SK-N-SH treated with all-trans-retinoic acid at 6 μM for 48 hours (cell line): ENCODE data around the gene RAC2.

Experiments used
- ATAC-seq: fragments of 200-7000 bp; cut with Tn5 transposase; 3 replicates; pipeline ENCODE4 v1.9.1; 2020; ENCODE audit warnings: mild to moderate bottlenecking, moderate library complexity
- BACH2 ChIP-seq: fragments of 250-450 bp; sonication (Bioruptor Pico); IDR thresholded peaks from 2 replicates; pipeline ENCODE4 v1.9.0; 2021; ENCODE audit warnings: mild to moderate bottlenecking, borderline replicate concordance
- ESRRG ChIP-seq: fragments of 250-450 bp; sonication (Bioruptor Pico); IDR thresholded peaks from 2 replicates; pipeline ENCODE4 v1.6.1; 2021; ENCODE audit warnings: mild to moderate bottlenecking
- GLIS3 ChIP-seq: fragments of 250-450 bp; sonication (Bioruptor Pico); IDR thresholded peaks from 2 replicates; pipeline ENCODE4 v1.5.0; 2020; ENCODE audit warnings: mild to moderate bottlenecking, moderate library complexity
- ISL1 ChIP-seq: fragments of 250-450 bp; sonication (Bioruptor Pico); IDR thresholded peaks from 2 replicates; pipeline ENCODE4 v2.1.2; 2022; ENCODE audit warnings: mild to moderate bottlenecking, moderate library complexity
- OSR1 ChIP-seq: fragments of 250-450 bp; sonication (Bioruptor Pico); IDR thresholded peaks from 2 replicates; pipeline ENCODE4 v1.8.0; 2022; ENCODE audit warnings: moderate library complexity, mild to moderate bottlenecking, inconsistent platforms
- PATZ1 ChIP-seq: fragments of 250-450 bp; sonication (Bioruptor Pico); IDR thresholded peaks from 2 replicates; pipeline ENCODE4 v1.8.0; 2020; ENCODE audit warnings: mild to moderate bottlenecking, moderate library complexity, borderline replicate concordance
- POU6F1 ChIP-seq: fragments of 250-450 bp; sonication (Bioruptor Pico); IDR thresholded peaks from 2 replicates; pipeline ENCODE4 v1.8.0; 2021; ENCODE audit warnings: low read depth, mild to moderate bottlenecking, moderate library complexity, borderline replicate concordance
- PPARA ChIP-seq: fragments of 250-450 bp; sonication (Bioruptor Pico); IDR thresholded peaks from 2 replicates; pipeline ENCODE4 v1.5.0; 2020; ENCODE audit warnings: mild to moderate bottlenecking, borderline replicate concordance
- SNAI2 ChIP-seq: fragments of 250-450 bp; sonication (Bioruptor Pico); IDR thresholded peaks from 2 replicates; pipeline ENCODE4 v1.5.0; 2020; ENCODE audit warnings: mild to moderate bottlenecking, moderate library complexity
- TCF4 ChIP-seq: fragments of 250-450 bp; sonication (Bioruptor Pico); IDR thresholded peaks from 2 replicates; pipeline ENCODE4 v1.8.0; 2021; ENCODE audit warnings: mild to moderate bottlenecking, moderate library complexity, borderline replicate concordance
- TOX ChIP-seq: fragments of 250-450 bp; sonication (Bioruptor Pico); IDR thresholded peaks from 2 replicates; pipeline ENCODE4 v1.8.0; 2021; ENCODE audit warnings: mild to moderate bottlenecking, moderate library complexity, borderline replicate concordance
- TSHZ2 ChIP-seq: fragments of 250-450 bp; sonication (Bioruptor Pico); IDR thresholded peaks from 2 replicates; pipeline ENCODE4 v1.5.0; 2020; ENCODE audit warnings: mild to moderate bottlenecking, moderate library complexity
- ZC3H10 ChIP-seq: fragments of 250-450 bp; sonication (Bioruptor Pico); IDR thresholded peaks from 2 replicates; pipeline ENCODE4 v1.5.1; 2021; ENCODE audit warnings: mild to moderate bottlenecking, moderate library complexity
- ZFP30 ChIP-seq: fragments of 450-650 bp; formaldehyde crosslinking; IDR thresholded peaks from 2 replicates; pipeline ENCODE4 v1.5.0; 2022; ENCODE audit warnings: mild to moderate bottlenecking, moderate library complexity
- ZNF565 ChIP-seq: fragments of 450-650 bp; formaldehyde crosslinking; conservative IDR thresholded peaks from 2 replicates; pipeline ENCODE4 v1.5.0; 2020; ENCODE audit warnings: low read depth, mild to moderate bottlenecking, moderate library complexity
- ZNF70 ChIP-seq: fragments of 450-650 bp; formaldehyde crosslinking; IDR thresholded peaks from 2 replicates; pipeline ENCODE4 v1.5.0; 2020; ENCODE audit warnings: mild to moderate bottlenecking, moderate library complexity
- ZNF8 ChIP-seq: fragments of 450-650 bp; formaldehyde crosslinking; IDR thresholded peaks from 2 replicates; pipeline ENCODE4 v1.5.0; 2020; ENCODE audit warnings: mild to moderate bottlenecking, moderate library complexity
- TF ChIP-seq, protein P1 (sequence below): fragments of 250-450 bp; sonication (Bioruptor Pico); IDR thresholded peaks from 2 replicates; pipeline ENCODE4 v1.5.1; 2021; ENCODE audit warnings: mild to moderate bottlenecking, moderate library complexity
- TF ChIP-seq, protein P2 (sequence below): fragments of 250-450 bp; sonication (Bioruptor Pico); IDR thresholded peaks from 2 replicates; pipeline ENCODE4 v1.5.1; 2020; ENCODE audit warnings: low read depth, mild to moderate bottlenecking, moderate library complexity

RAC2 gene

DNA sequence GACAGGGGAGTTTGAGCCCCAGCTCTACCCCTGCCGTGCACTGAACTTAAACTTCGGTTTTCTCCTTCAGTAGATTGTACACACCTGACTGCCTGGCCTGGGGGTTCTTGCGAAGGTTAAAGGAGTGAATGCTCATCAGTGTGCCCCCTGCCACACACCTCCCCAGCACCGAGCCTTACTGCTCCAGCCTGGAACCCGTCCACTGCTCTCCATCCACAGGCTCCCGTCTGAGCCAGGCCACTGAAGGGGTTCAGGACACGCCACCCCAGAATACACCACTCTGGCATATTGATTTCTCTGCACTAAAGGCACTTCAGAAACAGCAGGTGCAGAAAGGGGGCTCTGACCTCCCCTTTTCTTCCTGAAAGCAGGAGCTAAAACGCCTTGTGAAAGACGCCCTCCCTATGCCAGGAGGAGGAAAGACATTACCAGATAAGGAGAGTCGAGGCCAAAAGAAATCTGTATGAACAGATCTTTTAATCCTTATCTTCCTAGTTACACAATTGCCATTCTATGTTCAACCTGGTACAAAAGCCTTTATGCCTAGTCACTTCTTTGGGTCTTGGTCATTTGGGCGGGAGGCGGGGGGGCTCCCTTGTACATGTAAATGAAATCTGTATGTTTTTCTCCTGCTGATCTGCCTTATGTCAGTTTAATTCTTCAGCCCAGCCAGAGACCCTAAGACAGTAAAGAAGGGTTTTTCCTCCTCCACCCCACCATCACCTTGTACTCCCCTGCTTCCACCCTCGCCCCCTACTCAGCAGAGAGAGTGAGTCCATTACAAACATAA lies 29.9 kb downstream of the RAC2 start (continued):
- TF ChIP-seq, protein P1, sequence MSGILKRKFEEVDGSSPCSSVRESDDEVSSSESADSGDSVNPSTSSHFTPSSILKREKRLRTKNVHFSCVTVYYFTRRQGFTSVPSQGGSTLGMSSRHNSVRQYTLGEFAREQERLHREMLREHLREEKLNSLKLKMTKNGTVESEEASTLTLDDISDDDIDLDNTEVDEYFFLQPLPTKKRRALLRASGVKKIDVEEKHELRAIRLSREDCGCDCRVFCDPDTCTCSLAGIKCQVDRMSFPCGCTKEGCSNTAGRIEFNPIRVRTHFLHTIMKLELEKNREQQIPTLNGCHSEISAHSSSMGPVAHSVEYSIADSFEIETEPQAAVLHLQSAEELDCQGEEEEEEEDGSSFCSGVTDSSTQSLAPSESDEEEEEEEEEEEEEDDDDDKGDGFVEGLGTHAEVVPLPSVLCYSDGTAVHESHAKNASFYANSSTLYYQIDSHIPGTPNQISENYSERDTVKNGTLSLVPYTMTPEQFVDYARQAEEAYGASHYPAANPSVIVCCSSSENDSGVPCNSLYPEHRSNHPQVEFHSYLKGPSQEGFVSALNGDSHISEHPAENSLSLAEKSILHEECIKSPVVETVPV (CRISPR knock-in tag) = no peak
- TF ChIP-seq ESRRG (CRISPR knock-in tag) (no peak), BACH2 (CRISPR knock-in tag) (no peak), ZC3H10 (no peak), ZNF70 (CRISPR knock-in tag) (no peak), SNAI2 (no peak)
- TF ChIP-seq, all 23 proteins: peak for 0

DNA sequence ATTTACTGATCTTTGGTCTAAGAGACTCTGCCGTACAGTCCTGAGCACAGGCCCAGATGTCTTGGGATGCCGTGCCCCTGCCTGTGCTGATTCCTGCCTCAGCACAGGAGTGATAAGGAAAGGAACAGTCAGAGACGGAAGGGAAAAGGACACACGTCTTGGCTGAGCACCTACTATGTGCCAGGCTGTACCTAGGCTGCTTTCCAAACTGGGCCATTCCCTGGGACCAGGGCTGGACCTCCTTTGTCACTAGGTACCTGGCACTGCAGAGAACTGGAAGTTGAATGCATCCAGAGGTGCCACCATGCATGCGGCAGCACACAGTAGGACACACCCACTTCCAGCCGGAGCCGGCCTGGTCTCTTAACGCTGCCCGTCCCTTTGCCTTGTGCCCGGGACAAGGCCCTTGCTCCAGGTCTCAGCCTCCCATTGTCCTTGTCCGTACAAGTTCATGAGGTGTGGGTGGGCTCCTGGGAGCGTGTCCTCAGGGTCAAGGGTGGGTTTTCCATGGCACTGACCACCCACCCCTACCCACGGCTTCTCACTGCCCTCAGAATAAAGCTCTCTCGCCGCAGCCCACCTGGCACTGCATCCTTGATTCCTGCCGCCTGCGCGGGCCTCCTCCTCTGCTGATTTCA lies 30.7 kb downstream of the RAC2 start:
- TF ChIP-seq ISL1 (CRISPR knock-in tag) = no peak
- no peak for TF ChIP-seq ZNF8 (CRISPR knock-in tag)
- TF ChIP-seq BACH2 (CRISPR knock-in tag) = no peak
- TF ChIP-seq ESRRG (CRISPR knock-in tag) = no peak
- no peak for TF ChIP-seq GLIS3 (CRISPR knock-in tag)
- TF ChIP-seq, protein P2, sequence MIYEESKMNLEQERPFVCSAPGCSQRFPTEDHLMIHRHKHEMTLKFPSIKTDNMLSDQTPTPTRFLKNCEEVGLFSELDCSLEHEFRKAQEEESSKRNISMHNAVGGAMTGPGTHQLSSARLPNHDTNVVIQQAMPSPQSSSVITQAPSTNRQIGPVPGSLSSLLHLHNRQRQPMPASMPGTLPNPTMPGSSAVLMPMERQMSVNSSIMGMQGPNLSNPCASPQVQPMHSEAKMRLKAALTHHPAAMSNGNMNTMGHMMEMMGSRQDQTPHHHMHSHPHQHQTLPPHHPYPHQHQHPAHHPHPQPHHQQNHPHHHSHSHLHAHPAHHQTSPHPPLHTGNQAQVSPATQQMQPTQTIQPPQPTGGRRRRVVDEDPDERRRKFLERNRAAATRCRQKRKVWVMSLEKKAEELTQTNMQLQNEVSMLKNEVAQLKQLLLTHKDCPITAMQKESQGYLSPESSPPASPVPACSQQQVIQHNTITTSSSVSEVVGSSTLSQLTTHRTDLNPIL (CRISPR knock-in tag) = no peak
- no peak for TF ChIP-seq PPARA (CRISPR knock-in tag)
- TF ChIP-seq POU6F1 (CRISPR knock-in tag) = no peak
- no peak for TF ChIP-seq ZFP30
- TF ChIP-seq TCF4 (CRISPR knock-in tag) = no peak
- TF ChIP-seq OSR1 (CRISPR knock-in tag) = no peak
- no peak for TF ChIP-seq PATZ1 (CRISPR knock-in tag)
- no peak for ATAC-seq

DNA sequence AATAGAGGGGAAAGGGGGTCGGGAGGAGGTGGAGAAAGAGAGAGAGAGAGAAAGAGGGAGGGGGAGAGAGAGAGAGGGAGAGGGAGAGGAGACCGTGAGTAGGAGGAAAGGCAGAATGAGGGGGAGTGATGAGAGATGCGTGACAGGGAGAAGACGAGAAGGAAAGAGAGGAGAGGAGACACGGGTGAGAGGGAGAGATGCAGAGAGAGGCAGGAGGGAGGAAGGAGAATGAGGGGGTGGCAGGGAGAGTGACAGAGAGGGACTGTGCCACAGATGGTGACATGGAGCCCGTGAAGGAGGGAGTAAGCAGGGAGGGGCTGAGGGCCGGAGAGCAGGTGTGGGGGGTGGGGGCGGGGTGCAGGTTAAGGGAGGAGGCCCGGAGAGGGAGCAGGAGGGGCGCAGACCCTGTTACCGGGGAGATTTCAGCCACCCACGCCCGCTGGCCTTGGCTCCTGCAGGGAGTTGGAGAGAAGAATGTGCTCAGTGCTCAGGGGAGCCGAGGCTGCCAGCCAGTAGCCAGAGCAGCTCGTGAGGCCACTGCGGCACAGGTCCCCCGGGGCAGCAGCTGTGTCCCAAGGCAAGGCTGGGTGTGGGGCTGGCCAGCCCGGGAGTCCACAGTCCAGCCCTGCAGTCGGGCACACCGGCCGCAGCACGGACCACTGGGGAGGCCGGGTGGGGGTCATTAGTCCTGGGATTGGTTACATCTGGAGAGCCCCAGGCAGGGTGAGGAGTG lies 31.7 kb downstream of the RAC2 start, which contains the start of gene SSTR3:
Gene SSTR3, minus strand, starts transcription at position 304 of the 733 bp plus-strand sequence. CDS start 4,674 bp downstream, outside the sequence.
- TF ChIP-seq GLIS3 (CRISPR knock-in tag) (no peak), BACH2 (CRISPR knock-in tag) (no peak), ESRRG (CRISPR knock-in tag) (no peak), ZNF8 (CRISPR knock-in tag) (no peak), ZC3H10 (no peak), TSHZ2 (CRISPR knock-in tag) (no peak), TCF4 (CRISPR knock-in tag) (no peak), ZNF565 (CRISPR knock-in tag) (no peak), TOX (CRISPR knock-in tag) (no peak)
- TF ChIP-seq, protein P2 (CRISPR knock-in tag) = no peak
- TF ChIP-seq, all 23 proteins: peak for 0
- peak; percentile 70 for ATAC-seq
